ENCODE results near the gene ADPRS. TPM values are rescaled to one million over a fixed set of nuclear protein-coding genes. Genes with fewer than 3 reads are reported as not detected.

Gene ADPRS
- total and polyA plus RNA-seq, 9 of the 15 experiments (the other 6 are each of a cell fraction or from before 2014, with no cell fraction given), result 5.9 to 40.0 (median 27.4) TPM

DNA sequence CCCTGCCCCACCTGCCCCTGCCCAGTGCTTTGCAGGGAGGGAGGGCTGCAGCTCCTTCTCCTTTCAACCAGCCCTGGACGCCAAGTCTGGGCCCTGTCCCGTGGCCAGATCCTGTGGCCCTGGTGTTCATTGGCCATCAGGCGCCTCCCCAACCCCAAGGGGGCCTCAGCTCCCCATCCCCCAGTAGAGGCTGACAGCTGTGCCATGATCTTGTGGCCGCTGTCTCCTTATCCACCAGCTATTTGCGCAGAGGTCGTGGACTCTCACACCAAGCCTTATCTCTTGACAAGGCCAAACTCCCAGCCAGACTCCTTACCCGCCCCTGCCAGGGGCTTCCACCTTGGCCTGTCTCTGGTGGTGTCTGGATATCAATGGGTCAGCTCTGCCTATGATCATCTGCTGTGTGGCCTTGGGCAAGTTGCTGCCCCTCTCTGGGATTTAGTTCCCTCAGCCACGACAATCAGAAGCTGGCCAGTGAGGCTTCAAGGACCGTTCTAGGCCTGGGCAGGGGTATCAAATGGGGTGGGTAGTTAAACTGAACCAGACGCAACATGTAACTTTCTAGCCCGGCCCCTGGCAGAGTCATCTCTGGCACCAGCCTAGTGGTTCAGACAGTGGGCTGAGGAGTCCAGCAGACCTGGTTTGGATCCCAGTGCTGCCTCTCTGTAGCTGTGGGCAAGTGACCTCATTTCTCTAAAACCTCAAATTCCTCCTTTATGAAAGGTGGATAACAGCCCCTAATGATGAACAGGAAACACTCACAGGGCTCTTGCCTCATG is 39.6 kb downstream of the ADPRS start (continued):
- TF ChIP-seq, protein P1, sequence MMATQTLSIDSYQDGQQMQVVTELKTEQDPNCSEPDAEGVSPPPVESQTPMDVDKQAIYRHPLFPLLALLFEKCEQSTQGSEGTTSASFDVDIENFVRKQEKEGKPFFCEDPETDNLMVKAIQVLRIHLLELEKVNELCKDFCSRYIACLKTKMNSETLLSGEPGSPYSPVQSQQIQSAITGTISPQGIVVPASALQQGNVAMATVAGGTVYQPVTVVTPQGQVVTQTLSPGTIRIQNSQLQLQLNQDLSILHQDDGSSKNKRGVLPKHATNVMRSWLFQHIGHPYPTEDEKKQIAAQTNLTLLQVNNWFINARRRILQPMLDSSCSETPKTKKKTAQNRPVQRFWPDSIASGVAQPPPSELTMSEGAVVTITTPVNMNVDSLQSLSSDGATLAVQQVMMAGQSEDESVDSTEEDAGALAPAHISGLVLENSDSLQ (IDR thresholded peaks at IDR 0.05), result peak; percentile 20; the same call in 1 of the 2 replicates
- TF ChIP-seq KLF16 (IDR thresholded peaks at IDR 0.05) (0 out of 2 replicates have a peak, but pooled peaks have one; percentile 56), SMC3 (conservative IDR thresholded peaks at IDR 0.05; ENCODE audit: insufficient read depth, low read depth, low read length) (no peak), ZNF780A (CRISPR knock-in tag; IDR thresholded peaks at IDR 0.05) (no peak), KDM2B (CRISPR knock-in tag; IDR thresholded peaks at IDR 0.05) (no peak), ESRRA (IDR thresholded peaks at IDR 0.05; ENCODE audit: borderline replicate concordance, low read depth) (no peak), CREB1 (IDR thresholded peaks at IDR 0.05) (no peak), CREB1 (CRISPR knock-in tag; IDR thresholded peaks at IDR 0.05) (no peak), NFE2L1 (tag; IDR thresholded peaks at IDR 0.05; ENCODE audit: borderline replicate concordance, low read depth) (no peak), HNRNPUL1 (IDR thresholded peaks at IDR 0.05; ENCODE audit: low read length) (no peak), PYGO2 (tag; IDR thresholded peaks at IDR 0.05) (no peak)
- TF ChIP-seq, protein P2, sequence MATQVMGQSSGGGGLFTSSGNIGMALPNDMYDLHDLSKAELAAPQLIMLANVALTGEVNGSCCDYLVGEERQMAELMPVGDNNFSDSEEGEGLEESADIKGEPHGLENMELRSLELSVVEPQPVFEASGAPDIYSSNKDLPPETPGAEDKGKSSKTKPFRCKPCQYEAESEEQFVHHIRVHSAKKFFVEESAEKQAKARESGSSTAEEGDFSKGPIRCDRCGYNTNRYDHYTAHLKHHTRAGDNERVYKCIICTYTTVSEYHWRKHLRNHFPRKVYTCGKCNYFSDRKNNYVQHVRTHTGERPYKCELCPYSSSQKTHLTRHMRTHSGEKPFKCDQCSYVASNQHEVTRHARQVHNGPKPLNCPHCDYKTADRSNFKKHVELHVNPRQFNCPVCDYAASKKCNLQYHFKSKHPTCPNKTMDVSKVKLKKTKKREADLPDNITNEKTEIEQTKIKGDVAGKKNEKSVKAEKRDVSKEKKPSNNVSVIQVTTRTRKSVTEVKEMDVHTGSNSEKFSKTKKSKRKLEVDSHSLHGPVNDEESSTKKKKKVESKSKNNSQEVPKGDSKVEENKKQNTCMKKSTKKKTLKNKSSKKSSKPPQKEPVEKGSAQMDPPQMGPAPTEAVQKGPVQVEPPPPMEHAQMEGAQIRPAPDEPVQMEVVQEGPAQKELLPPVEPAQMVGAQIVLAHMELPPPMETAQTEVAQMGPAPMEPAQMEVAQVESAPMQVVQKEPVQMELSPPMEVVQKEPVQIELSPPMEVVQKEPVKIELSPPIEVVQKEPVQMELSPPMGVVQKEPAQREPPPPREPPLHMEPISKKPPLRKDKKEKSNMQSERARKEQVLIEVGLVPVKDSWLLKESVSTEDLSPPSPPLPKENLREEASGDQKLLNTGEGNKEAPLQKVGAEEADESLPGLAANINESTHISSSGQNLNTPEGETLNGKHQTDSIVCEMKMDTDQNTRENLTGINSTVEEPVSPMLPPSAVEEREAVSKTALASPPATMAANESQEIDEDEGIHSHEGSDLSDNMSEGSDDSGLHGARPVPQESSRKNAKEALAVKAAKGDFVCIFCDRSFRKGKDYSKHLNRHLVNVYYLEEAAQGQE (IDR thresholded peaks at IDR 0.05; ENCODE audit: borderline replicate concordance), result no peak
- TF ChIP-seq, protein P2 (CRISPR knock-in tag; IDR thresholded peaks at IDR 0.05; ENCODE audit: low read depth), result no peak
- TF ChIP-seq, protein P3, sequence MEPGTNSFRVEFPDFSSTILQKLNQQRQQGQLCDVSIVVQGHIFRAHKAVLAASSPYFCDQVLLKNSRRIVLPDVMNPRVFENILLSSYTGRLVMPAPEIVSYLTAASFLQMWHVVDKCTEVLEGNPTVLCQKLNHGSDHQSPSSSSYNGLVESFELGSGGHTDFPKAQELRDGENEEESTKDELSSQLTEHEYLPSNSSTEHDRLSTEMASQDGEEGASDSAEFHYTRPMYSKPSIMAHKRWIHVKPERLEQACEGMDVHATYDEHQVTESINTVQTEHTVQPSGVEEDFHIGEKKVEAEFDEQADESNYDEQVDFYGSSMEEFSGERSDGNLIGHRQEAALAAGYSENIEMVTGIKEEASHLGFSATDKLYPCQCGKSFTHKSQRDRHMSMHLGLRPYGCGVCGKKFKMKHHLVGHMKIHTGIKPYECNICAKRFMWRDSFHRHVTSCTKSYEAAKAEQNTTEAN (CRISPR knock-in tag; IDR thresholded peaks at IDR 0.05), result no peak
- TF ChIP-seq, protein P4, sequence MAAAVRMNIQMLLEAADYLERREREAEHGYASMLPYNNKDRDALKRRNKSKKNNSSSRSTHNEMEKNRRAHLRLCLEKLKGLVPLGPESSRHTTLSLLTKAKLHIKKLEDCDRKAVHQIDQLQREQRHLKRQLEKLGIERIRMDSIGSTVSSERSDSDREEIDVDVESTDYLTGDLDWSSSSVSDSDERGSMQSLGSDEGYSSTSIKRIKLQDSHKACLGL (CRISPR knock-in tag; IDR thresholded peaks at IDR 0.05; ENCODE audit: borderline replicate concordance, poor library complexity, severe bottlenecking), result no peak
- TF ChIP-seq, protein P5, sequence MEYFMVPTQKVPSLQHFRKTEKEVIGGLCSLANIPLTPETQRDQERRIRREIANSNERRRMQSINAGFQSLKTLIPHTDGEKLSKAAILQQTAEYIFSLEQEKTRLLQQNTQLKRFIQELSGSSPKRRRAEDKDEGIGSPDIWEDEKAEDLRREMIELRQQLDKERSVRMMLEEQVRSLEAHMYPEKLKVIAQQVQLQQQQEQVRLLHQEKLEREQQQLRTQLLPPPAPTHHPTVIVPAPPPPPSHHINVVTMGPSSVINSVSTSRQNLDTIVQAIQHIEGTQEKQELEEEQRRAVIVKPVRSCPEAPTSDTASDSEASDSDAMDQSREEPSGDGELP (CRISPR knock-in tag; IDR thresholded peaks at IDR 0.05; ENCODE audit: borderline replicate concordance), result peak; percentile 90
